H54 (cell line): Measurements from ENCODE around the gene FAAP100.

Source experiments
- DNase-seq: peaks from one replicate; pipeline ENCODE4 v3.0.0; 2011; ENCODE audit warnings: low spot score, mixed read lengths; ENCODE audit not compliant: insufficient read length
- FAIRE-seq: peaks from 3 replicates; lab custom pipeline; 2011; peaks lifted over from hg19 to GRCh38; lab: Jason Lieb, UNC
- POLR2A ChIP-seq: IDR thresholded peaks from 2 replicates; pipeline ENCODE4 v1.6.1; 2011; ENCODE audit warnings: low read depth, mild to moderate bottlenecking, low read length

FAAP100 gene

GRCh38 chr17:81523402-81524038 lies 28.6 kb downstream of the FAAP100 start:
- TF ChIP-seq POLR2A: no peak
- DNase-seq: peak; percentile 94
- FAIRE-seq: no peak

GRCh38 chr17:81522491-81523401 lies 29.4 kb downstream of the FAAP100 start:
- DNase-seq (no peak), FAIRE-seq (no peak)
- TF ChIP-seq POLR2A: no peak

GRCh38 chr17:81520021-81520901 lies 31.9 kb downstream of the FAAP100 start:
- FAIRE-seq: no peak
- no peak for TF ChIP-seq POLR2A
- no peak for DNase-seq

GRCh38 chr17:81519284-81520020 lies 32.7 kb downstream of the FAAP100 start:
- FAIRE-seq (no peak), DNase-seq (no peak)
- no peak for TF ChIP-seq POLR2A

- DNase-seq (no peak), FAIRE-seq (no peak)
- TF ChIP-seq POLR2A: no peak
These were observed 33.3 kb downstream of the FAAP100 start for GRCh38 chr17:81518785-81519283.

GRCh38 chr17:81518113-81518784 lies 33.9 kb downstream of the FAAP100 start:
- no peak for DNase-seq
- no peak for FAIRE-seq
- no peak for TF ChIP-seq POLR2A

- FAIRE-seq: no peak
- DNase-seq: no peak
- TF ChIP-seq POLR2A: no peak
These were observed 34.6 kb downstream of the FAAP100 start for GRCh38 chr17:81517339-81518112.

- no peak for TF ChIP-seq POLR2A
- FAIRE-seq (no peak), DNase-seq (no peak)
These were observed 35.2 kb downstream of the FAAP100 start for GRCh38 chr17:81517009-81517338.

- no peak for DNase-seq
- TF ChIP-seq POLR2A: 0 out of 2 replicates have a peak, but pooled peaks have one; percentile 18
- no peak for FAIRE-seq
These were observed 35.7 kb downstream of the FAAP100 start for GRCh38 chr17:81516439-81516838.

GRCh38 chr17:81515530-81516041 lies 36.6 kb downstream of the FAAP100 start:
- DNase-seq (no peak), FAIRE-seq (no peak)
- no peak for TF ChIP-seq POLR2A

- peak; percentile 34 for TF ChIP-seq POLR2A
- no peak for FAIRE-seq
- DNase-seq: peak; percentile 89
These were observed 37.2 kb downstream of the FAAP100 start for GRCh38 chr17:81514739-81515529.
